Liver (tissue), 9 donors: ENCODE measurements around the gene FREM1. TPM values are rescaled to one million over a fixed set of nuclear protein-coding genes. Genes with fewer than 3 reads are reported as not detected.

Source experiments
- DNase-seq: peaks from one replicate; pipeline ENCODE4 v3.0.0-alpha.2; 2017; ENCODE audit warnings: low spot score
- H3K27ac ChIP-seq, 2 donors: one replicate each; pipeline ENCODE4 v1.7.0; 2013; ENCODE audit warnings: inconsistent platforms in 2 of 2, low read length in 2 of 2, control low read depth in 1 of 2, low read depth in 1 of 2, mild to moderate bottlenecking in 1 of 2
- H3K27me3 ChIP-seq, 4 donors: one replicate each; pipeline versions ENCODE4 v1.6.1 to v1.7.0; 2013; ENCODE audit warnings: low read length in 3 of 4, inconsistent platforms in 1 of 4, mild to moderate bottlenecking in 1 of 4, moderate library complexity in 1 of 4; ENCODE audit not compliant: control insufficient read depth in 4 of 4, insufficient read depth in 4 of 4
- H3K36me3 ChIP-seq, 4 donors: one replicate each; pipeline versions ENCODE4 v1.6.1 to v1.7.0; 2013; ENCODE audit warnings: low read length in 3 of 4, mild to moderate bottlenecking in 3 of 4, low read depth in 1 of 4, moderate library complexity in 1 of 4; ENCODE audit not compliant: control insufficient read depth in 4 of 4, insufficient read depth in 3 of 4
- H3K4me1 ChIP-seq, 4 donors: one replicate each; pipeline versions ENCODE4 v1.6.1 to v1.7.0; 2013; ENCODE audit warnings: low read length in 3 of 4, mild to moderate bottlenecking in 3 of 4, moderate library complexity in 1 of 4; ENCODE audit not compliant: control insufficient read depth in 4 of 4, insufficient read depth in 4 of 4
- H3K4me3 ChIP-seq, 3 donors: one replicate each; pipeline versions ENCODE4 v1.6.1 to v1.7.0; 2013; ENCODE audit warnings: low read length in 3 of 3, control low read depth in 1 of 3, low read depth in 1 of 3, mild to moderate bottlenecking in 1 of 3
- H3K9ac ChIP-seq, 2 donors: one replicate each; pipeline ENCODE4 v1.7.0; 2013; ENCODE audit warnings: low read length in 2 of 2, mild to moderate bottlenecking in 2 of 2, moderate library complexity in 2 of 2, control low read depth in 1 of 2, low read depth in 1 of 2
- H3K9me3 ChIP-seq, 4 donors: one replicate each; pipeline versions ENCODE4 v1.6.1 to v1.7.0; 2013; ENCODE audit warnings: low read length in 3 of 4; ENCODE audit not compliant: control insufficient read depth in 4 of 4
- FOXA1 ChIP-seq: IDR thresholded peaks from 2 replicates; pipeline ENCODE4 v1.6.1; 2016; ENCODE audit warnings: antibody characterized with exemption
- FOXA2 ChIP-seq: IDR thresholded peaks from 2 replicates; pipeline ENCODE4 v1.6.1; 2016; ENCODE audit warnings: antibody characterized with exemption
- GABPA ChIP-seq, 2 donors: IDR thresholded peaks in 1 of 2; conservative IDR thresholded peaks in 1 of 2; 2 replicates each; pipeline ENCODE4 v1.6.1; 2016; ENCODE audit warnings: antibody characterized with exemption in 2 of 2, mild to moderate bottlenecking in 1 of 2, moderate library complexity in 1 of 2
- HNF4A ChIP-seq, 2 donors: conservative IDR thresholded peaks; 2 replicates each; pipeline ENCODE4 v1.6.1; 2016; ENCODE audit warnings: antibody characterized with exemption in 2 of 2, mild to moderate bottlenecking in 2 of 2
- HNF4G ChIP-seq: IDR thresholded peaks from 2 replicates; pipeline ENCODE4 v1.6.1; 2016; ENCODE audit warnings: antibody characterized with exemption
- NR2F2 ChIP-seq: IDR thresholded peaks from 2 replicates; pipeline ENCODE4 v1.6.1; 2016; ENCODE audit warnings: antibody characterized with exemption
- RAD21 ChIP-seq, 2 donors: IDR thresholded peaks; 2 replicates each; pipeline ENCODE4 v1.6.1; 2016; ENCODE audit warnings: antibody characterized with exemption in 2 of 2, mild to moderate bottlenecking in 2 of 2
- SP1 ChIP-seq: IDR thresholded peaks from 2 replicates; pipeline ENCODE4 v1.6.1; 2018; ENCODE audit warnings: antibody characterized with exemption, mild to moderate bottlenecking
- TAF1 ChIP-seq: conservative IDR thresholded peaks from 2 replicates; pipeline ENCODE4 v1.6.1; 2016; ENCODE audit warnings: antibody characterized with exemption, mild to moderate bottlenecking
- YY1 ChIP-seq: IDR thresholded peaks from 2 replicates; pipeline ENCODE4 v1.6.1; 2016; ENCODE audit warnings: antibody characterized with exemption, mild to moderate bottlenecking
- WGBS: extraction: QIAGEN DNeasy Blood & Tissue Kit; methylation state at CpG from one replicate; pipeline ENCODE4 v1.1.7; 2013; 5-methylcytosine and 5-hydroxymethylcytosine counted together
- polyA plus RNA-seq, 2 donors: library from polyadenylated mRNA; stranded (reverse) in 1 of 2; unstranded in 1 of 2; fragments of 200-250 nt in 1 of 2; fragments of >200 nt in 1 of 2; fragmentation: Nextera tagmentation in 1 of 2; extraction: Ambion mirVana in 1 of 2; gene quantifications; one replicate each; pipeline versions ENCODE4 v1.2.1 to v1.2.3, GENCODE V29; 2013 to 2015
- total RNA-seq, 2 donors: library from RNA; depleted of rRNA; stranded (reverse); fragments of >200 nt; gene quantifications; one replicate each; pipeline ENCODE4 v1.2.3, GENCODE V29; 2014
- TF ChIP-seq, protein P1 (sequence below): IDR thresholded peaks from 2 replicates; pipeline ENCODE4 v1.6.1; 2016; ENCODE audit warnings: antibody characterized with exemption, mild to moderate bottlenecking
- TF ChIP-seq, protein P2 (sequence below): fragments of 150-350 bp; IDR thresholded peaks from 2 replicates; pipeline ENCODE4 v1.5.1; 2017; ENCODE audit warnings: improper control_type of control experiment, low read depth, low read length; ENCODE audit not compliant: missing input control
- TF ChIP-seq, protein P3 (sequence below): IDR thresholded peaks from 2 replicates; pipeline ENCODE4 v1.6.1; 2016; ENCODE audit warnings: antibody characterized with exemption
- TF ChIP-seq, protein P4 (sequence below): IDR thresholded peaks from 2 replicates; pipeline ENCODE4 v1.6.1; 2016; ENCODE audit warnings: antibody characterized with exemption
- TF ChIP-seq, protein P5 (sequence below): IDR thresholded peaks from 2 replicates; pipeline ENCODE4 v1.6.1; 2016; ENCODE audit warnings: antibody characterized with exemption
- donor health status: healthy.
- donor health status: healthy.
- donor health status: healthy.
- donor health status: healthy.
- donor health status: healthy.

The FREM1 gene
- total and polyA plus RNA-seq, 4 donors, result 0.39 to 4.7 (median 1.1) TPM

DNA sequence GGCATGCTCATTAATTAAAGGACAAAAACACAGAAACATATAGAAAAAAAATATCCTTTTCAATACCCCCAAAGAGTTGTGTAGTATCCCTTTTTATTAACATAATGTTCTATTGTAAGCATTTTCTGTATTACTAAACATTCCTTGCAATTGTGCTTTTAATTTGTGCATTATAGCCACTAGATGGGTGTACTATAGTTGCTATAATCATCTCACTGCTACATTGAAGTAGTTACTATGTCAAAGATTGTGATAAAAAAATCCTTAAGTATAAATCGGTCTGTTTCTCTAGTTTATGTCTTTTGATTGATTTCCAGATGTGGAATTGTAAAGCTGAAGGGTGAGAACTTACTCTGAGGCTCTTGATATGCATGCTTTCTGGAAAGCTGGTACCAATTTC lies 21.4 kb downstream of the FREM1 start:
- no peak for DNase-seq
- peaks cover 0 to 4% (median 1%) of the 10 kb centered on the region in 4 donors for H3K4me1 ChIP-seq
- H3K9me3 ChIP-seq, result no peaks in the 10 kb centered on the region
- no peaks in the 10 kb centered on the region for H3K36me3 ChIP-seq
- no peak overlapping the region for H3K9ac ChIP-seq
- WGBS, result 46% methylated on average over 1 of the region's 1 CpG
- H3K4me3 ChIP-seq, result no peak overlapping the region
- TF ChIP-seq RAD21 (IDR thresholded peaks at IDR 0.05), result no peak
- TF ChIP-seq, protein P1, sequence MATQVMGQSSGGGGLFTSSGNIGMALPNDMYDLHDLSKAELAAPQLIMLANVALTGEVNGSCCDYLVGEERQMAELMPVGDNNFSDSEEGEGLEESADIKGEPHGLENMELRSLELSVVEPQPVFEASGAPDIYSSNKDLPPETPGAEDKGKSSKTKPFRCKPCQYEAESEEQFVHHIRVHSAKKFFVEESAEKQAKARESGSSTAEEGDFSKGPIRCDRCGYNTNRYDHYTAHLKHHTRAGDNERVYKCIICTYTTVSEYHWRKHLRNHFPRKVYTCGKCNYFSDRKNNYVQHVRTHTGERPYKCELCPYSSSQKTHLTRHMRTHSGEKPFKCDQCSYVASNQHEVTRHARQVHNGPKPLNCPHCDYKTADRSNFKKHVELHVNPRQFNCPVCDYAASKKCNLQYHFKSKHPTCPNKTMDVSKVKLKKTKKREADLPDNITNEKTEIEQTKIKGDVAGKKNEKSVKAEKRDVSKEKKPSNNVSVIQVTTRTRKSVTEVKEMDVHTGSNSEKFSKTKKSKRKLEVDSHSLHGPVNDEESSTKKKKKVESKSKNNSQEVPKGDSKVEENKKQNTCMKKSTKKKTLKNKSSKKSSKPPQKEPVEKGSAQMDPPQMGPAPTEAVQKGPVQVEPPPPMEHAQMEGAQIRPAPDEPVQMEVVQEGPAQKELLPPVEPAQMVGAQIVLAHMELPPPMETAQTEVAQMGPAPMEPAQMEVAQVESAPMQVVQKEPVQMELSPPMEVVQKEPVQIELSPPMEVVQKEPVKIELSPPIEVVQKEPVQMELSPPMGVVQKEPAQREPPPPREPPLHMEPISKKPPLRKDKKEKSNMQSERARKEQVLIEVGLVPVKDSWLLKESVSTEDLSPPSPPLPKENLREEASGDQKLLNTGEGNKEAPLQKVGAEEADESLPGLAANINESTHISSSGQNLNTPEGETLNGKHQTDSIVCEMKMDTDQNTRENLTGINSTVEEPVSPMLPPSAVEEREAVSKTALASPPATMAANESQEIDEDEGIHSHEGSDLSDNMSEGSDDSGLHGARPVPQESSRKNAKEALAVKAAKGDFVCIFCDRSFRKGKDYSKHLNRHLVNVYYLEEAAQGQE, result no peak
- TF ChIP-seq HNF4A (conservative IDR thresholded peaks at IDR 0.05), result no peak
- TF ChIP-seq, protein P2, sequence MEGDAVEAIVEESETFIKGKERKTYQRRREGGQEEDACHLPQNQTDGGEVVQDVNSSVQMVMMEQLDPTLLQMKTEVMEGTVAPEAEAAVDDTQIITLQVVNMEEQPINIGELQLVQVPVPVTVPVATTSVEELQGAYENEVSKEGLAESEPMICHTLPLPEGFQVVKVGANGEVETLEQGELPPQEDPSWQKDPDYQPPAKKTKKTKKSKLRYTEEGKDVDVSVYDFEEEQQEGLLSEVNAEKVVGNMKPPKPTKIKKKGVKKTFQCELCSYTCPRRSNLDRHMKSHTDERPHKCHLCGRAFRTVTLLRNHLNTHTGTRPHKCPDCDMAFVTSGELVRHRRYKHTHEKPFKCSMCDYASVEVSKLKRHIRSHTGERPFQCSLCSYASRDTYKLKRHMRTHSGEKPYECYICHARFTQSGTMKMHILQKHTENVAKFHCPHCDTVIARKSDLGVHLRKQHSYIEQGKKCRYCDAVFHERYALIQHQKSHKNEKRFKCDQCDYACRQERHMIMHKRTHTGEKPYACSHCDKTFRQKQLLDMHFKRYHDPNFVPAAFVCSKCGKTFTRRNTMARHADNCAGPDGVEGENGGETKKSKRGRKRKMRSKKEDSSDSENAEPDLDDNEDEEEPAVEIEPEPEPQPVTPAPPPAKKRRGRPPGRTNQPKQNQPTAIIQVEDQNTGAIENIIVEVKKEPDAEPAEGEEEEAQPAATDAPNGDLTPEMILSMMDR, result no peak
- no peak for TF ChIP-seq SP1
- TF ChIP-seq, protein P3, sequence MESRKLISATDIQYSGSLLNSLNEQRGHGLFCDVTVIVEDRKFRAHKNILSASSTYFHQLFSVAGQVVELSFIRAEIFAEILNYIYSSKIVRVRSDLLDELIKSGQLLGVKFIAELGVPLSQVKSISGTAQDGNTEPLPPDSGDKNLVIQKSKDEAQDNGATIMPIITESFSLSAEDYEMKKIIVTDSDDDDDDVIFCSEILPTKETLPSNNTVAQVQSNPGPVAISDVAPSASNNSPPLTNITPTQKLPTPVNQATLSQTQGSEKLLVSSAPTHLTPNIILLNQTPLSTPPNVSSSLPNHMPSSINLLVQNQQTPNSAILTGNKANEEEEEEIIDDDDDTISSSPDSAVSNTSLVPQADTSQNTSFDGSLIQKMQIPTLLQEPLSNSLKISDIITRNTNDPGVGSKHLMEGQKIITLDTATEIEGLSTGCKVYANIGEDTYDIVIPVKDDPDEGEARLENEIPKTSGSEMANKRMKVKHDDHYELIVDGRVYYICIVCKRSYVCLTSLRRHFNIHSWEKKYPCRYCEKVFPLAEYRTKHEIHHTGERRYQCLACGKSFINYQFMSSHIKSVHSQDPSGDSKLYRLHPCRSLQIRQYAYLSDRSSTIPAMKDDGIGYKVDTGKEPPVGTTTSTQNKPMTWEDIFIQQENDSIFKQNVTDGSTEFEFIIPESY, result no peak
- TF ChIP-seq, protein P4, sequence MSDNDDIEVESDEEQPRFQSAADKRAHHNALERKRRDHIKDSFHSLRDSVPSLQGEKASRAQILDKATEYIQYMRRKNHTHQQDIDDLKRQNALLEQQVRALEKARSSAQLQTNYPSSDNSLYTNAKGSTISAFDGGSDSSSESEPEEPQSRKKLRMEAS, result no peak
- no peak for TF ChIP-seq HNF4G
- TF ChIP-seq TAF1, result no peak
- TF ChIP-seq, protein P5, sequence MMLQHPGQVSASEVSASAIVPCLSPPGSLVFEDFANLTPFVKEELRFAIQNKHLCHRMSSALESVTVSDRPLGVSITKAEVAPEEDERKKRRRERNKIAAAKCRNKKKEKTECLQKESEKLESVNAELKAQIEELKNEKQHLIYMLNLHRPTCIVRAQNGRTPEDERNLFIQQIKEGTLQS, result no peak
- TF ChIP-seq NR2F2, result no peak
- TF ChIP-seq YY1, result no peak
- no peak for TF ChIP-seq FOXA2
- H3K27me3 ChIP-seq, result no peaks in the 10 kb centered on the region
- H3K27ac ChIP-seq, result no peak overlapping the region

DNA sequence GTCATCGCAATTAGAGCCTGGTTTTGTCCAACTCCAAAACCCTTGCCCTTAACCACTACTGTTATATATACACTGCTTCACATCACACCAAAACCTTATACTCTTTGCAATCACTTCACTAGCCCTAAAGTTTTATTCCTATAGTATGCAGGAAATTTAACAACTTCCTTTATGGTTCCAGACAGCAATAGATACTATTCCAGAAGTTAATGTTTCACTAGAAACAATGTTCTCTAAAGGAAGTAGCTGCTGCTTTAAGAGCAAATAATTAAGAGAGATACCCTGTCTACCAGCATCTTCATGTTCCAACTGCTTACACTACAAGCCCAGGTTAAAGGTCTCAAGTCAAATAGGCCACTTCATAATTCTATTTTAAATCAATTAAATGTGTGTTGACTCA lies 22.0 kb downstream of the FREM1 start:
- Histone ChIP-seq H3K36me3 (no peaks in the 10 kb centered on the region), H3K27me3 (no peaks in the 10 kb centered on the region), H3K27ac (no peak overlapping the region), H3K9me3 (no peaks in the 10 kb centered on the region), H3K9ac (no peak overlapping the region), H3K4me1 (peaks cover 0 to 4% (median 1%) of the 10 kb centered on the region in 4 donors), H3K4me3 (no peak overlapping the region)
- 66% methylated on average over 1 of the region's 1 CpG for WGBS
- no peak for DNase-seq
- TF ChIP-seq GABPA (IDR thresholded peaks at IDR 0.05 in 1 of 2, conservative IDR thresholded peaks at IDR 0.05 in 1 of 2) (no peak), HNF4A (conservative IDR thresholded peaks at IDR 0.05) (no peak), FOXA1 (no peak)
- TF ChIP-seq, protein P3, result no peak
- TF ChIP-seq, protein P1, result no peak
- TF ChIP-seq, protein P2, result no peak
- TF ChIP-seq, protein P4, result no peak
